ENCODE data around the gene PEMT. TPM values are rescaled to one million over a fixed set of nuclear protein-coding genes. Genes with fewer than 3 reads are reported as not detected.

Gene PEMT
- total RNA-seq, 1 experiment from 2014 or later = 39.8 TPM

DNA sequence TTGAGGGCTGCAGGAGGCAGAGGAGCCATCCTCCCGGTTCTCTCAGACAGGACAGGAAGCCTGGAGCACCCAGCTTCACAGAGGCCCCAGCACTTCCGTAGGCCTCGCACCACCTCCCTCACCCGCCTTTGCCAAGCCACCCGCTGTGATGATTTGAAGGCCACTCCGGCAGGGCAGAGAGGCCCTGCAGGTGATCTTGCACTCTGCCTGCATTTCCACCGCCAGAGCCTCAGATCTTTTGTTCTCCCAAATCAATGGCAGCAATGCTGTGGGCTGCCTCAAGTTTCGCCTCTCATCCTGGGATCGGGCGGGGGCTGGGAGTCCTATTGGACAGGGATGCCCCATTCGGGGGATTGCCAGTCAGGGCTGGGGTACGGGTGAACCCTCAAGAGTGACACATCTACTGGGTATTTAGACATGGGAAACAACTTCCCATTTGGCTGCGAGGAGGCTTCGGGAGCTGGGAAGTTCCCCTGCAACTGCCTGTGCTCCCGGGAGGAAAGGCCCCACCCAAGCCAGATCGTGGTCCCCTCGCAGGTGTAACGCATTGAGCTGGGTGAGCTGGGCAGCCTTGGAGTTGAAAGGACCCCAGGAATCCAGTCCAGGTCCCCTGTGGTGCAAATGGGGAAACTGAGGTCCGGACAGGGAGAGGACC is 34.8 kb upstream of the PEMT start:
- Histone ChIP-seq H3K36me3 (ENCODE audit: insufficient read depth, low read length, poor library complexity, severe bottlenecking) (no peaks in the 10 kb centered on the region), H3K9me3 (ENCODE audit: low read depth, low read length, poor library complexity, severe bottlenecking) (no peaks in the 10 kb centered on the region), H3K4me1 (ENCODE audit: insufficient read depth, low read length, poor library complexity, severe bottlenecking) (no peaks in the 10 kb centered on the region), H3K27me3 (replicated peaks; ENCODE audit: insufficient read depth, low read depth, low read length, poor library complexity) (peaks cover 4% of the 10 kb centered on the region), H3K27ac (ENCODE audit: low read depth, low read length, poor library complexity, severe bottlenecking) (no peak overlapping the region), H3K4me3 (ENCODE audit: low read depth, low read length, poor library complexity, severe bottlenecking) (no peak overlapping the region)
- POLR2A ChIA-PET (ENCODE audit: low non-redundant PET) = no interaction called here
- CTCF ChIA-PET = no interaction called here
- no TSS peak for BruUV-seq (replicated peaks)
- DNase-seq (ENCODE audit: low spot score) = no peak
- intact Hi-C loops (cut with micrococcal nuclease; ENCODE audit: unreplicated experiment) = no loop called here
- TF ChIP-seq, protein P1, sequence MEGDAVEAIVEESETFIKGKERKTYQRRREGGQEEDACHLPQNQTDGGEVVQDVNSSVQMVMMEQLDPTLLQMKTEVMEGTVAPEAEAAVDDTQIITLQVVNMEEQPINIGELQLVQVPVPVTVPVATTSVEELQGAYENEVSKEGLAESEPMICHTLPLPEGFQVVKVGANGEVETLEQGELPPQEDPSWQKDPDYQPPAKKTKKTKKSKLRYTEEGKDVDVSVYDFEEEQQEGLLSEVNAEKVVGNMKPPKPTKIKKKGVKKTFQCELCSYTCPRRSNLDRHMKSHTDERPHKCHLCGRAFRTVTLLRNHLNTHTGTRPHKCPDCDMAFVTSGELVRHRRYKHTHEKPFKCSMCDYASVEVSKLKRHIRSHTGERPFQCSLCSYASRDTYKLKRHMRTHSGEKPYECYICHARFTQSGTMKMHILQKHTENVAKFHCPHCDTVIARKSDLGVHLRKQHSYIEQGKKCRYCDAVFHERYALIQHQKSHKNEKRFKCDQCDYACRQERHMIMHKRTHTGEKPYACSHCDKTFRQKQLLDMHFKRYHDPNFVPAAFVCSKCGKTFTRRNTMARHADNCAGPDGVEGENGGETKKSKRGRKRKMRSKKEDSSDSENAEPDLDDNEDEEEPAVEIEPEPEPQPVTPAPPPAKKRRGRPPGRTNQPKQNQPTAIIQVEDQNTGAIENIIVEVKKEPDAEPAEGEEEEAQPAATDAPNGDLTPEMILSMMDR (conservative IDR thresholded peaks at IDR 0.05; ENCODE audit: low read depth, low read length) = no peak
- TF ChIP-seq EZH2 (IDR thresholded peaks at IDR 0.05; ENCODE audit: borderline replicate concordance, low read depth, low read length, poor library complexity, severe bottlenecking) = no peak

DNA sequence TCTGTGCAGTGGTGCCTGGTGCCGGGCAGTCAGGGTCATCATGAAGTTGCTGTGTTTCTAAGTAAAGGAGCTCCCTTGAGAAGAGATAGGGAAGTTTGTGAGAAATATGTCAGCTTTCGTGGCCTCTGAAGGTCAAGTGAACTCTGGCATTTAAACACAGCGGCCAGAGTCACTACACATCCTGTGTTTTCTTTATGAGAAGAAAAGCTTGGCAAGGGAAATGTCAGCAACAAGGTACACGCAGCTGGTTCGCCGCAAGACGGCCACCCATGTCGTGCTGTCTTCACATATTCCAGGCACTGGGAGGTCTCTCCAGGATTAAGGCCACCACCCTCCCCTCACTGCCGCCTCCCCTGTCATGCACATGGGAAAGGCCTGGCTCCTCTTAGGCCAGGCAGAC is 33.2 kb upstream of the PEMT start:
- H3K4me3 ChIP-seq (ENCODE audit: low read depth, low read length, poor library complexity, severe bottlenecking) = no peak overlapping the region
- TF ChIP-seq, protein P1 (conservative IDR thresholded peaks at IDR 0.05; ENCODE audit: low read depth, low read length) = no peak
- TF ChIP-seq EZH2 (IDR thresholded peaks at IDR 0.05; ENCODE audit: borderline replicate concordance, low read depth, low read length, poor library complexity, severe bottlenecking) = no peak
- ChIA-PET POLR2A (ENCODE audit: low non-redundant PET) (no interaction called here), CTCF (no interaction called here)
- no peak overlapping the region for H3K27ac ChIP-seq (ENCODE audit: low read depth, low read length, poor library complexity, severe bottlenecking)
- no peaks in the 10 kb centered on the region for H3K4me1 ChIP-seq (ENCODE audit: insufficient read depth, low read length, poor library complexity, severe bottlenecking)
- H3K36me3 ChIP-seq (ENCODE audit: insufficient read depth, low read length, poor library complexity, severe bottlenecking) = no peaks in the 10 kb centered on the region
- H3K27me3 ChIP-seq (replicated peaks; ENCODE audit: insufficient read depth, low read depth, low read length, poor library complexity) = peaks cover 4% of the 10 kb centered on the region
- no peak for DNase-seq (ENCODE audit: low spot score)
- intact Hi-C loops (cut with micrococcal nuclease; ENCODE audit: unreplicated experiment) = no loop called here
- no peaks in the 10 kb centered on the region for H3K9me3 ChIP-seq (ENCODE audit: low read depth, low read length, poor library complexity, severe bottlenecking)
- no TSS peak for BruUV-seq (replicated peaks)

DNA sequence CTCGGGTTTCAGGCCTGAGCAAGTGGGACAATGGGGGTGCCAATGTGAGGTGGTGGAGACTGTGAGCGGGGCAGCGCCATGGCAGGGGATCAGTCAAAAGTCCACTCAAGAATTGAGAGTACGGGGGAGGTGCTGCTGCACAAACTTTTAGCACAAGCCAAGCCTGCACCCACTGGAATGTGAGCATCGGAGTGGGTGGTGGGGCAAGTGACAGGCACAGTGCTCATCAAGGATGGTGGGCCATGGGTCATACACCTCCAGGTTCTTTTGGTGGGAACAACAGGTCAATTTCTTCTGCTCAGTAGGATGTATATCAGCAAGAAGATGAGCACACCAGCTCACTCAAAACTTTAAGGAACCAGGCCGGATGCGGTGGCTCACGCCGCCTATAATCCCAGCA is 32.4 kb upstream of the PEMT start:
- ChIA-PET POLR2A (ENCODE audit: low non-redundant PET) (no interaction called here), CTCF (no interaction called here)
- DNase-seq (ENCODE audit: low spot score) = no peak
- Histone ChIP-seq H3K27ac (ENCODE audit: low read depth, low read length, poor library complexity, severe bottlenecking) (no peak overlapping the region), H3K4me1 (ENCODE audit: insufficient read depth, low read length, poor library complexity, severe bottlenecking) (no peaks in the 10 kb centered on the region), H3K36me3 (ENCODE audit: insufficient read depth, low read length, poor library complexity, severe bottlenecking) (no peaks in the 10 kb centered on the region), H3K27me3 (replicated peaks; ENCODE audit: insufficient read depth, low read depth, low read length, poor library complexity) (peaks cover 4% of the 10 kb centered on the region), H3K4me3 (ENCODE audit: low read depth, low read length, poor library complexity, severe bottlenecking) (no peak overlapping the region), H3K9me3 (ENCODE audit: low read depth, low read length, poor library complexity, severe bottlenecking) (no peaks in the 10 kb centered on the region)
- intact Hi-C loops (cut with micrococcal nuclease; ENCODE audit: unreplicated experiment) = no loop called here
- TF ChIP-seq, protein P1 (conservative IDR thresholded peaks at IDR 0.05; ENCODE audit: low read depth, low read length) = no peak
- TF ChIP-seq EZH2 (IDR thresholded peaks at IDR 0.05; ENCODE audit: borderline replicate concordance, low read depth, low read length, poor library complexity, severe bottlenecking) = no peak
- no TSS peak for BruUV-seq (replicated peaks)

Data from A673 (cell line).